A673 (cell line): Measurements from ENCODE around the gene ARMH2.

Source experiments
- EZH2 ChIP-seq: fragments of 200-600 bp; sonication (generic); IDR thresholded peaks from 2 replicates; pipeline ENCODE4 v1.6.1; 2017; ENCODE audit warnings: borderline replicate concordance, low read depth, mild to moderate bottlenecking, mixed read lengths, antibody characterized with exemption, low read length; ENCODE audit not compliant: poor library complexity, severe bottlenecking
- TF ChIP-seq, protein P1 (sequence below): fragments of 300-800, 200-600 bp; sonication (generic); conservative IDR thresholded peaks from 2 replicates; pipeline ENCODE4 v1.5.1; 2017; ENCODE audit warnings: low read depth, mild to moderate bottlenecking, antibody characterized with exemption, low read length, moderate library complexity, mixed read lengths

DNA sequence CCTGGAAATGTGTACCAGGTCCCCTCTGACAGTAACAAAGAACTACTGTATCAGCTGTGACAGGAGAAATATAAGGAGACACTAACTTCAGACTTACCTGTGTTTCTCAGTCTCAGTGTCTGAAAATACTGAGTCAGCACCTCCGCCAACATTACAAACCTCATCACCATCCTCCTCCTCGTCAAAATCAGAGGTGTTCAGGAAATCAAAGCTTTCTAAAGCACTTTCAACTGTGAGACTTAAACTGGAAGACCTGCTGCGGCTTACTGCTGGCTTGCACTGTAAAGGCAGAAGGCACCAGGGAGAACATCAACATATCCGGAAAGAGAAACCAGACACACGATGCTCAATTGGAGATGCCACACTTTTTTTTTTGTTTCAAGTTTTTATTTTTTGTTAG is 40.3 kb upstream of the ARMH2 start:
- TF ChIP-seq, protein P1, sequence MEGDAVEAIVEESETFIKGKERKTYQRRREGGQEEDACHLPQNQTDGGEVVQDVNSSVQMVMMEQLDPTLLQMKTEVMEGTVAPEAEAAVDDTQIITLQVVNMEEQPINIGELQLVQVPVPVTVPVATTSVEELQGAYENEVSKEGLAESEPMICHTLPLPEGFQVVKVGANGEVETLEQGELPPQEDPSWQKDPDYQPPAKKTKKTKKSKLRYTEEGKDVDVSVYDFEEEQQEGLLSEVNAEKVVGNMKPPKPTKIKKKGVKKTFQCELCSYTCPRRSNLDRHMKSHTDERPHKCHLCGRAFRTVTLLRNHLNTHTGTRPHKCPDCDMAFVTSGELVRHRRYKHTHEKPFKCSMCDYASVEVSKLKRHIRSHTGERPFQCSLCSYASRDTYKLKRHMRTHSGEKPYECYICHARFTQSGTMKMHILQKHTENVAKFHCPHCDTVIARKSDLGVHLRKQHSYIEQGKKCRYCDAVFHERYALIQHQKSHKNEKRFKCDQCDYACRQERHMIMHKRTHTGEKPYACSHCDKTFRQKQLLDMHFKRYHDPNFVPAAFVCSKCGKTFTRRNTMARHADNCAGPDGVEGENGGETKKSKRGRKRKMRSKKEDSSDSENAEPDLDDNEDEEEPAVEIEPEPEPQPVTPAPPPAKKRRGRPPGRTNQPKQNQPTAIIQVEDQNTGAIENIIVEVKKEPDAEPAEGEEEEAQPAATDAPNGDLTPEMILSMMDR: no peak
- TF ChIP-seq EZH2: no peak
